ENCODE results near the gene LRMDA.
"Not testable (repeated sequence)": the region's sequence is repeated elsewhere in the genome, so short reads cannot be mapped to it uniquely, and the experiment has no call there.

LRMDA gene

GRCh38 chr10:75761289-75761688 lies 329.9 kb downstream of the LRMDA start:
- DNase-seq, result no peak

- no peak for DNase-seq
Observed at GRCh38 chr10:75762431-75762802, 331.0 kb downstream of the LRMDA start.

GRCh38 chr10:75763652-75764051 lies 332.2 kb downstream of the LRMDA start:
- DNase-seq, result no peak

GRCh38 chr10:75764974-75765788 lies 333.8 kb downstream of the LRMDA start:
- peak; percentile 82 for DNase-seq

GRCh38 chr10:75765789-75766096 lies 334.3 kb downstream of the LRMDA start:
- DNase-seq, result peak in 1 of 2 experiments; percentile 38

- DNase-seq, result no peak
Observed at GRCh38 chr10:75766106-75766505, 334.7 kb downstream of the LRMDA start.

GRCh38 chr10:75766752-75767151 lies 335.3 kb downstream of the LRMDA start:
- DNase-seq, result not testable (repeated sequence)

GRCh38 chr10:75770626-75771081 lies 339.2 kb downstream of the LRMDA start:
- DNase-seq, result no peak

GRCh38 chr10:75771606-75772005 lies 340.2 kb downstream of the LRMDA start:
- DNase-seq, result peak; percentile 35 to 67

GRCh38 chr10:75772153-75772887 lies 340.9 kb downstream of the LRMDA start:
- DNase-seq, result peak; percentile 76 to 81

GRCh38 chr10:75773231-75773780 lies 341.9 kb downstream of the LRMDA start:
- DNase-seq, result no peak

GRCh38 chr10:75773813-75774782 lies 342.7 kb downstream of the LRMDA start:
- DNase-seq, result no peak

- no peak for DNase-seq
Observed at GRCh38 chr10:75774783-75775490, 343.5 kb downstream of the LRMDA start.

- DNase-seq, result peak; percentile 60 to 66
Observed at GRCh38 chr10:75776738-75777504, 345.5 kb downstream of the LRMDA start.

- DNase-seq, result no peak
Observed at GRCh38 chr10:75778665-75779064, 347.2 kb downstream of the LRMDA start.

GRCh38 chr10:75779276-75779675 lies 347.9 kb downstream of the LRMDA start:
- no peak for DNase-seq

GRCh38 chr10:75782463-75783248 lies 351.2 kb downstream of the LRMDA start:
- DNase-seq, result peak; percentile 29 to 51

- DNase-seq, result peak in 1 of 2 experiments; percentile 47
Observed at GRCh38 chr10:75788394-75789205, 357.2 kb downstream of the LRMDA start.

GRCh38 chr10:75793848-75794247 lies 362.4 kb downstream of the LRMDA start:
- no peak for DNase-seq

Data from NCI-H526 (cell line).